Left ventricle myocardium inferior (tissue), 1 donor: Measurements from ENCODE around the gene HTD2. TPM values are rescaled to one million over a fixed set of nuclear protein-coding genes. Genes with fewer than 3 reads are reported as not detected.

ENCODE experiments used
- DNase-seq: peaks from one replicate; pipeline ENCODE4 v3.0.0-alpha.2; 2020
- H3K27ac ChIP-seq: fragments of 200-600 bp; replicated peaks from 2 replicates; pipeline ENCODE4 v1.8.0; 2021
- H3K27me3 ChIP-seq: fragments of 200-600 bp; 2 replicates; pipeline ENCODE4 v1.8.0; 2021; ENCODE audit warnings: low read depth
- H3K36me3 ChIP-seq: fragments of 200-600 bp; 2 replicates; pipeline ENCODE4 v1.8.0; 2021
- H3K4me1 ChIP-seq: fragments of 200-600 bp; 2 replicates; pipeline ENCODE4 v1.8.0; 2021
- H3K4me3 ChIP-seq: fragments of 200-600 bp; 2 replicates; pipeline ENCODE4 v1.8.0; 2021; ENCODE audit warnings: mild to moderate bottlenecking, moderate library complexity
- H3K9me3 ChIP-seq: fragments of 200-600 bp; replicated peaks from 2 replicates; pipeline ENCODE4 v1.8.0; 2021
- CTCF ChIP-seq: fragments of 200-600 bp; IDR thresholded peaks from 2 replicates; pipeline ENCODE4 v1.8.0; 2021; ENCODE audit warnings: antibody characterized with exemption, mild to moderate bottlenecking, borderline replicate concordance
- intact Hi-C: fragments of 100-400 bp; cut with micrococcal nuclease; formaldehyde crosslinking; loops from one replicate; pipeline ENCODE4 v1.11.0; 2022
- total RNA-seq: library from RNA; stranded (reverse); fragmentation: NEBNext Ultra II Directional; extraction: Animal tissue kit (Norgen Biotek cat#: 25700); gene quantifications from one replicate; pipeline ENCODE4 v1.2.1, GENCODE V29; 2021
- donor health status: DM: no; HTN: yes; CAD: no; lungs with severe emphysema.

The HTD2 gene
- total RNA-seq, 1 donor from 2014 or later: 13.0 TPM

GRCh38 chr3:58333206-58334012, 27.1 kb downstream of the HTD2 start:
- no peak for TF ChIP-seq CTCF
- Histone ChIP-seq H3K27me3 (no peaks in the 10 kb centered on the region), H3K4me1 (peaks cover 39% of the 10 kb centered on the region), H3K4me3 (peak overlapping the region; percentile 88), H3K36me3 (peaks cover 5% of the 10 kb centered on the region), H3K27ac (peak overlapping the region; percentile 78), H3K9me3 (no peaks in the 10 kb centered on the region)
- no peak for DNase-seq
- intact Hi-C loops: loop anchor here (10.0 kb wide), 1 partner anchor 161 kb away; the partner anchor contains the start of gene KCTD6

- Histone ChIP-seq H3K4me1 (peaks cover 39% of the 10 kb centered on the region), H3K27ac (peak overlapping the region; percentile 78), H3K4me3 (peak overlapping the region; percentile 88), H3K9me3 (no peaks in the 10 kb centered on the region), H3K36me3 (peaks cover 9% of the 10 kb centered on the region), H3K27me3 (no peaks in the 10 kb centered on the region)
- DNase-seq: no peak
- no peak for TF ChIP-seq CTCF
- intact Hi-C loops: loop anchor here (10.0 kb wide), 1 partner anchor 161 kb away; the partner anchor contains the start of gene KCTD6
These were observed 27.6 kb downstream of the HTD2 start for GRCh38 chr3:58334013-58334321.

- Histone ChIP-seq H3K4me1 (peaks cover 39% of the 10 kb centered on the region), H3K27ac (peak overlapping the region; percentile 78), H3K27me3 (no peaks in the 10 kb centered on the region), H3K36me3 (peaks cover 9% of the 10 kb centered on the region), H3K4me3 (peak overlapping the region; percentile 88), H3K9me3 (no peaks in the 10 kb centered on the region)
- no peak for TF ChIP-seq CTCF
- no peak for DNase-seq
- intact Hi-C loops: loop anchor here (10.0 kb wide), 1 partner anchor 160 kb away; the partner anchor contains the start of gene KCTD6
These were observed 28.2 kb downstream of the HTD2 start for GRCh38 chr3:58334506-58334884.

GRCh38 chr3:58335652-58335947, 29.3 kb downstream of the HTD2 start:
- peak overlapping the region; percentile 78 for H3K27ac ChIP-seq

More at GRCh38 chr3:58335652-58335947, 29.3 kb downstream of the HTD2 start:
- no peak for TF ChIP-seq CTCF
- no peaks in the 10 kb centered on the region for H3K9me3 ChIP-seq
- H3K36me3 ChIP-seq: peaks cover 9% of the 10 kb centered on the region
- no peak for DNase-seq
- H3K4me3 ChIP-seq: peak overlapping the region; percentile 88
- intact Hi-C loops: loop anchor here (5.0 to 10.0 kb wide), 2 partner anchors 72 to 159 kb away; partner anchors contain the start of gene KCTD6
- H3K27me3 ChIP-seq: no peaks in the 10 kb centered on the region
- H3K4me1 ChIP-seq: peaks cover 39% of the 10 kb centered on the region
